Mononuclear cell (primary cell): ENCODE data around the gene GPC3. TPM values are rescaled to one million over a fixed set of nuclear protein-coding genes. Genes with fewer than 3 reads are reported as not detected.
"Not testable (repeated sequence)": the region's sequence is repeated elsewhere in the genome, so short reads cannot be mapped to it uniquely, and the experiment has no call there.

ENCODE experiments used
- H3K27me3 ChIP-seq: 2 replicates; pipeline ENCODE4 v1.6.0; 2011; ENCODE audit warnings: low read length, control low read depth; ENCODE audit not compliant: insufficient read depth
- H3K4me1 ChIP-seq: 2 replicates; pipeline ENCODE4 v1.5.1; 2011; ENCODE audit warnings: mild to moderate bottlenecking, low read length, control low read depth; ENCODE audit not compliant: insufficient read depth
- H3K4me3 ChIP-seq: 2 replicates; pipeline ENCODE4 v1.5.1; 2011; ENCODE audit warnings: mild to moderate bottlenecking, low read length, moderate library complexity
- H3K9me3 ChIP-seq: 2 replicates; pipeline ENCODE4 v1.5.1; 2011; ENCODE audit warnings: low read depth, mild to moderate bottlenecking, control low read depth, low read length
- total RNA-seq: library from RNA; depleted of rRNA; stranded (reverse); fragments of >200 nt; gene quantifications from one replicate; pipeline ENCODE4 v1.2.3, GENCODE V29; 2012

Gene GPC3
- total RNA-seq, 1 donor: 0.31 TPM

DNA sequence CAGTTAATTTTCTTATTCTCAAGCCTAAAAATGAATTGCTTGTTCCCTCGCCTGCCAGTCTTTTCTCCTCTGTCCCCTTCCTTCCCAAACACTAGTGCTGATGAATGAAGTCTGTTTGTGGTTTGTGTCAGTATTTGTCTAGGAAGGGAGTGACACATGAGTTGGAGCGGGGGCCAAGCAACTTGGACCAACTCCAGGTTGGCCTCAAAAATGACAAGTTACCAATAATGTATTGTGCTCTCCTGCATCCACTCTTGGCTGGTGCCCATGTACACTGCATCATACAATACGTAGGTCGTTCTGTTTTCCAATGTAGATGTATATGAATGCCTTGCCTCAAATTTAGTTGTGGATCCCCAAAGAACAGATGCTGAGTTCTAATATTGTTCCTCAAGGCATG is 347.1 kb downstream of the GPC3 start:
- Histone ChIP-seq H3K27me3 (no peaks in the 10 kb centered on the region), H3K4me1 (no peaks in the 10 kb centered on the region), H3K9me3 (no peaks in the 10 kb centered on the region), H3K4me3 (no peak overlapping the region)

DNA sequence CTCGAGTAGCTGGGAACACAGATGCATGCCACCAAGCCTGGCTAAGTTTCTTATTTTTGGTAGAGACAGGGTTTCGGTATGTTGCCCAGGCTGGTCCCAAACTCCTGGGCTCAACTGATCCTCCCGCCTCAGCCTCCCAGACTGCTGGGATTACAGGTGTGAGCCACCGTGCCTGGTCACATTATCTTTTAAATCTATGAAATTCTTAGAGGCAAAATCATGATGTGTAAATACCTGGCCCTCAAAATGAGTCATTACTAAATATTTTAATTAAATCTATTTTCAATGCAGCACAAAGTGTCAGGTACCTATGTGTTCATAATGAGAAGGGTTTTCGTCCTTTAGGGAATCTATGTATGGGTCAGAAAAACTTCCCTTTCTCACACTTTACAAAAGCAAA is 347.6 kb downstream of the GPC3 start:
- H3K27me3 ChIP-seq: no peaks in the 10 kb centered on the region
- no peak overlapping the region for H3K4me3 ChIP-seq
- H3K9me3 ChIP-seq: no peaks in the 10 kb centered on the region
- no peaks in the 10 kb centered on the region for H3K4me1 ChIP-seq

DNA sequence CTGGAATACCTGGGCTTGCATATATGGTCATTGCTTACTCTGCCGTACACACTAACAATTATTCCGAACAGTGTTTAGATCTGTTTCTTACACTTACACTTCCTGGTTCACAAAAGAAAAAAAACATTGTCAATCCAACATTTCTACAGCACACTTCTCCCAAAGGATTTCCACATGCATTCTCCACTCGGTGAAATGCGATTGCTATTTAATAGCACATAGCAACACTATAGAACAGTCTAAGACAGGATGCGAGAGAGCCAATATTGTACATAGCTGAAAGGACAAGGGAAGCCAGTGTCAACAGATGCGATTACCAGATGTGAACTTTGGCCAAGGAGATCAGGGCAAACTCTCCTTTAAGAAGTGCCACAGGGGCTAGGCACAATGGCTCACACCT is 349.4 kb downstream of the GPC3 start:
- H3K4me3 ChIP-seq: no peak overlapping the region
- H3K4me1 ChIP-seq: no peaks in the 10 kb centered on the region
- no peaks in the 10 kb centered on the region for H3K27me3 ChIP-seq
- H3K9me3 ChIP-seq: no peaks in the 10 kb centered on the region

DNA sequence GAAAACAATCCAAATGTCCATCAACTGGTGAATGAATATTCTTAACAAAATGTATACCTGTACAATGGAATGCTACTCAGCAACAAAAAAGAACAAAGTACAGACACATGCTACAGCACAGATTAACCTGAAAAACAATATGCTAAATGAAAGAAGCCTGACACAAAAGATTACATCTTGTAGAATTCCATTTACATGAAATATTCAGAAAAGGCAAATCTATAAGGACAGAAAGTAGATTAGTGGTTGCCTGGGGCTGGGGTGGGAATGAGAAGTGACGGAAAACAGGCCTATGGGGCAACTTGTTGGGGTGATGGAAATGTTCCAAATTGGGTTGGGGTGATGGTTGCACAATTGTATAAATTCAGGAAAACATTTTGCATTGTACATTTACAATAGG is 351.0 kb downstream of the GPC3 start:
- no peaks in the 10 kb centered on the region for H3K9me3 ChIP-seq
- H3K4me1 ChIP-seq: no peaks in the 10 kb centered on the region
- no peak overlapping the region for H3K4me3 ChIP-seq
- H3K27me3 ChIP-seq: no peaks in the 10 kb centered on the region

DNA sequence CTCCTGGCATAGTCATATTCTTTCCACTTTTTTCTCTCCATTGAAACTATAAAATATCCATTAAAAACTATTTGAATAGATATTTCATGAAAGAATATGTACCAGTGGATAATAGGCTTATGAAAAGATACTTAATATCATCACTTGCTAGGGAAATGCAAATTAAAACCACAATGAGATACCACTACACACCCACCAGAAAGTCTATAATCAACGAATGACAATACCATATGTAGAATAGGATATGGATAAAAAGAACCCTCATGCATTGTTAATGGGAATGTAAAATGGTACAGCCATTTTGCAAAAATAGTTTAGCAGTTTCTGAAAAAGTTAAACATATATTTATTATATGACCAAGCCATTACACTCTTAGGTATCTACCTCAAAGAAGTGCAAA is 351.4 kb downstream of the GPC3 start:
- H3K4me3 ChIP-seq: no peak overlapping the region
- no peaks in the 10 kb centered on the region for H3K9me3 ChIP-seq
- no peaks in the 10 kb centered on the region for H3K4me1 ChIP-seq
- no peaks in the 10 kb centered on the region for H3K27me3 ChIP-seq

DNA sequence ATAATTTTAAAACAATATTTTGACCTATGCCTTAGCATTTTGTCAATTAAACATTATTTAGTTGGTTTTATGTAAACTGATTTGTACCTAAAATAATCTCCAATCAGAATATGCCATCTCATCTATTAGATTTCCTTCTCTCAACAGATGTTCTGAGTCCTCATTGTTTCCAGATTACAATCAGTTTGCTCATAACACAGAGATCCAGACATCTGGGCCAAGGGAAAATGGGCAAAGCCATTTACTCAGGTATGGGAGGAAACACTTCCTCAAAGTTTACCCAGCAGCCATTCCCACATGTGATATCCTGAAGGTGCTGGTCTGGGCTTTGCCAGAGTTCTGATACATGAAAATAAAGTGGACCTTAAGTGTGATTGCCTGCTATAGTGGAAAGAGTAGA is 352.2 kb downstream of the GPC3 start:
- Histone ChIP-seq H3K27me3 (no peaks in the 10 kb centered on the region), H3K9me3 (no peaks in the 10 kb centered on the region), H3K4me1 (no peaks in the 10 kb centered on the region), H3K4me3 (no peak overlapping the region)

DNA sequence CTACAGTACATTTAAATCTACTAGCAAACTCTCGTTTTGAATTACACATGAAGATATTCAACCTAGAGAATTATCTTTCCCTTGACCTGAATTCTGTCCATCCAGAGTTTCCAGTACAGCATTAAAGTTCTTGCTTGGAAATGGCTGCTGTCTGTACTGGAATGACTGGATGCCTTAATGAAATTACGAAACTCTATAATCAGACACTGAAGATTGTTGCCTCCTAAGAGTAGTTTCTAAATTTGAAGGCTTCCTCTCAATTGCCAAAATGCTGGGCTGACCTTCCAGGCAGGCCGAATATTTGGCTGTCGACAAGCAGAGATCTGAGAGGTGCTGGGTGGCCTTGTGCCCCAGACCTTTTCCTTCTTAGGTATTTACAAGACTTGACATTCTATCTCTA is 355.0 kb downstream of the GPC3 start:
- Histone ChIP-seq H3K27me3 (no peaks in the 10 kb centered on the region), H3K9me3 (no peaks in the 10 kb centered on the region), H3K4me3 (no peak overlapping the region), H3K4me1 (no peaks in the 10 kb centered on the region)

DNA sequence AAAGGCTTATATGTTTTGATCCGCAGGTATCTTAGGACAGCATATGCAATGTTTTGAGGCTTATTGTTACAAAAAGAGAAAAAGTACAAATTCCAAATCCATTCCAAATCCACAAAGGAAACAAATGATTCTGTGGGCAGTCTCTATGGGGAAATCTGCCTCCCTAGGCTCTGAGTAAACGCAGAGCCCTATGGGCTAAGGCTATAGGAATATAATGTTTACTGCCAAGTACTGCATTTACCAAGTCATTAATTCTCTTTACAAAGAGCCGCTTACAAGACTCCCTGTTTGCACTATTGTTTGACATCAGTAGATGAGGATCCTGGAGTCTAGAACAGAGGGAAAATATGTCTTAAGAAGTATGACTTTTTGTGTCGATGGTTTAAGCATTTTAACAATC is 357.7 kb downstream of the GPC3 start:
- no peaks in the 10 kb centered on the region for H3K9me3 ChIP-seq
- H3K27me3 ChIP-seq: no peaks in the 10 kb centered on the region
- H3K4me1 ChIP-seq: no peaks in the 10 kb centered on the region
- no peak overlapping the region for H3K4me3 ChIP-seq

DNA sequence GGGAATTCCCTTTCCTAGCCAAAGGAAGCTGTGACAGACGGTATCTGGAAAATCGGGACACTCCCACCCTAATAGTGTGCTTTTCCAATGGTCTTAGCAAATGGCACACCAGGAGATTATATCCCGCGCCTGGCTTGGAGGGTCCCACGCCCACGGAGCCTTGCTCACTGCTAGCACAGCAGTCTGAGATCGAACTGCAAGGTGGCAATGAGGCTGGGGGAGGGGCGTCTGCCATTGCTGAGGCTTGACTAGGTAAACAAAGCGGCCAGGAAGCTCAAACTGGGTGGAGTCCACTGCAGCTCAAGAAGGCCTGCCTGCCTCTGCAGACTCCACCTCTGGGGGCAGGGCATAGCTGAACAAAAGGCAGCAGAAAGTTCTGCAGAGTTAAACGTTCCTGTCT is 364.0 kb downstream of the GPC3 start:
- H3K4me1 ChIP-seq, H3K4me3 ChIP-seq, H3K9me3 ChIP-seq, H3K27me3 ChIP-seq: not testable (repeated sequence)

DNA sequence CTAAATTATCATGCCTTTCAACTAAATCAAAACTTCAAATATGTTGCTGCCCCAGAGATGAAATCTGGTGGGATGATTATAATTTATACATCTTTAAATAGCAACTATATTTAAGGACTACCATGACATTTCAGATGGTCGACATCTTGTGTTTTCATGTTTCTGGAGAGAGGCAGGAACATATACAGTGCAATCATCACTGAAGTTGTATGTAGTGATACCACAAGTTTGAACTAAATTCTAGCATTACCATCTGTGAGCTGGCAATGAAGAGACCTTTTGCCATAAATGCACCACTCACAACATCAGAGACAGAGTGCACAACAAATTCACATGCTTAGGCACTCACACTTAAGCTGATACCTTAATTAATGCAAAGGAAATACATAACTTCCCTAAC is 373.7 kb downstream of the GPC3 start:
- H3K27me3 ChIP-seq: no peaks in the 10 kb centered on the region
- H3K4me1 ChIP-seq: peaks cover 20% of the 10 kb centered on the region
- H3K9me3 ChIP-seq: no peaks in the 10 kb centered on the region
- H3K4me3 ChIP-seq: no peak overlapping the region

DNA sequence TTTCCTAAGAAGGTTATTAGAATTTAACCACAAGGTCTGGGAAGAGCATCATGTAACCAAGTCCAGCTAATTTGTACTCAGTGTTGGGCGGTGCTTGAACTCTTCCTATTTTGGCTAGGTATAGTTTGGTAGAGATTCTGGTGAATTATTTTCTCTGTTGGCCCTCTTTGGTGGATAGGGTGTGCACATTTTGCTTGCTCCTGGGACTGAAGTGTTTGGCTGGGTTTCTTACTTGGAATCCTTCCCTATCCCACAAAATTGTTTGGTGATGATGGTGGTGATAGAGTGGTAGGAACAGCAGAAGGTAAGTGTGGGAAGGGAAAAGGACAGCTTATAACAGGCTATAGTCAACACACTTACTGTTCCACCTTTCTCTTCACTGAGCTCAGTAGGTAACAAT is 375.3 kb downstream of the GPC3 start:
- Histone ChIP-seq H3K4me3 (no peak overlapping the region), H3K9me3 (no peaks in the 10 kb centered on the region), H3K4me1 (peaks cover 20% of the 10 kb centered on the region), H3K27me3 (no peaks in the 10 kb centered on the region)

DNA sequence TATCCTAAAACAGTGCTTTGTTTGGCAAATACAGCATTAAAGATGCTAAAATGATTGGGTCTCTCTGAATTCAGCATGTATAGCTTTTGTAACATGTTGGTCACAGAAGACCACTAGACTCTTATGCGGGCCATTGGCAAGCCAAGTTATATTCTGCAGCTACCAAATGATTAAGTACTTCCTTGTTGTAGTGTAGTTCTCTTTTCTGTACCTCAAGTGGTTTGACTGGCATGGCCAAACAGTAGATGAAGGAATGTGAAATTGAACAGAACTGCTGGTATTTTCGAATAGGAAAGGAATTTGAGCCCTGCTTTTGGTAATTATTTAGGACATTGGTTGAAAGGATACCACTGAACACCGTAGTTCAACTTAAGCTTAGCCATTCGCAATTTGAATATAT is 376.2 kb downstream of the GPC3 start:
- Histone ChIP-seq H3K27me3 (no peaks in the 10 kb centered on the region), H3K9me3 (no peaks in the 10 kb centered on the region), H3K4me1 (peaks cover 20% of the 10 kb centered on the region), H3K4me3 (no peak overlapping the region)

DNA sequence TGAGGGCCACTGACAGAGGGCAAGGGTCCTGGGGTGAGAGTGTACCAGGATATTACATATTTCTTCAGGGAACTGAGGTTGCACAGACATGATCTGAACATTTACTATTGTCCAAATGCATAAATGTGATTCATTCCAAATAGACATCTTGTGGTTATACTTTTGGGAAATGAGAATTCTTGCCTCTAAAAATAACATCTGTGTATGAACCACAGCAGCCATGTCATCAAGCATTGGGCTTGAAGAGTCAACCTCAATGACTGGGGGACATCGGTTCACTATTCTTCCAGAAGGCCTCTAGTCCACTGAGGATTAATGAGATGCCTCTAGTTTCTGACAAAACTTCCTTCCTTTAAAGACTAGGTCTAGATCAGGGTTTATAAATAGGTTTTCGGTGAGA is 377.0 kb downstream of the GPC3 start:
- Histone ChIP-seq H3K27me3 (no peaks in the 10 kb centered on the region), H3K4me3 (no peak overlapping the region), H3K9me3 (no peaks in the 10 kb centered on the region), H3K4me1 (peaks cover 20% of the 10 kb centered on the region)

DNA sequence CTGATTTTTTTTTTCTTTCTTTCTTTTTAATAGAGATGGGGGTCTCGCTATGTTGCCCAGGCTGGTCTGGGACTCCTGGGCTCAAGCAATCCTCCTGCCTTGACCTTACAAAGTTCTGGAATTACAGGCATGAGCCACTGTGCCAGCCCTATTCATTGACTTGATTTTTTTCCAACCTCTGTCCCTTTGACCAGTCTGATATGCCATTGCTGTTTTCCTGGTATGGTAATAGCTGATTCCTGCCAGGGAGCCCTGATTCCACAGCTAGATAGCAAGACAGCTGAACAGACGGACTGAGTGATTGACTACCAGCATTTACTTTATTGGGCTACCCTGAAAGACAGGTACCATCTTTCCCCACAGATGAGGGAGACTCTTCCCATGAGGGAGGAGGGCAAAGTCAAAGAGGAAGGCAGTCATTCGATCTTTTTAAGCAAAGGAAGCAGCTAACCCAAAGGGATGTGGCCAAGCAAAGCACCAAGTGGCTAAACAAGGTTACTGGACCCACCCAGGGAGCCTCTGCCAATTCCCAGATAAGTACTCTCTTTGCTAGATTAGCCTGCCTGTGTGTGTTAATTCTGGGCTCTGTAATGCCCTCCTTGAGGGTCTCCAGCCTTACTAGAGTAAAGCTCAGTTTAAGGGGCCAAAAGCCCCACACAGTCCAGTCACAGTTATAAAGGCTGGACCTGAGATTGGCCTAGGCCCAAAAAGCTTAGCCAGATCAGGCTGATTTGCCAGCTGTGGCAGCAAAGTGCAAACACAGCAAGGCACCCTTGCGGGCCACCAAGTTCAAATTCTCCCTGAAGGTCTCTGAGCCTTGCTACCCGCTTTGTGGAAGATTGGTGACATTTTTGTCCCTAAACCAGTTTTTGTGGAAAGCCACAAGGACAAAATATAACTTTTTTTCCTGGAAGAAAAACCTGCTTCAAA is 377.7 kb downstream of the GPC3 start:
- Histone ChIP-seq H3K9me3 (no peaks in the 10 kb centered on the region), H3K27me3 (no peaks in the 10 kb centered on the region), H3K4me1 (peaks cover 20% of the 10 kb centered on the region), H3K4me3 (no peak overlapping the region)

DNA sequence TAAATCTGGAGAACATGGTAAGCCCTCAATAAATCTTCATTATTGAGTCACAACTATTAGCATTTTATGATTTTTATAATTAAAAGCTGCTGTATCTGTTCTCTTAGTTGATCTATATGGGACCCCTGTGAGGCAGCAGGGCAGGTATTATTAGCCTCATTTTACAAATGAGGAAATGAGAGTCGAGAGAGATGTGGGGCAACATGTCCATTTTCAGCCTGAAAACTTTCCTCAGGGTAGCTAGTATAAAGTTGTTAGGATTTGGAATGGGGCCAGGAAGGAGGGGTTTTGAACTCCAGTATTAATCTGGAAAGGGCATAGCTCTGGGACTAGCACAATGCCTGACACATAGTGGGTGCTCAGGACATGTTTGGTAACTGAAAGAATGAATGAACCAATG is 378.4 kb downstream of the GPC3 start:
- H3K27me3 ChIP-seq: no peaks in the 10 kb centered on the region
- no peaks in the 10 kb centered on the region for H3K9me3 ChIP-seq
- H3K4me3 ChIP-seq: no peak overlapping the region
- peaks cover 20% of the 10 kb centered on the region for H3K4me1 ChIP-seq

DNA sequence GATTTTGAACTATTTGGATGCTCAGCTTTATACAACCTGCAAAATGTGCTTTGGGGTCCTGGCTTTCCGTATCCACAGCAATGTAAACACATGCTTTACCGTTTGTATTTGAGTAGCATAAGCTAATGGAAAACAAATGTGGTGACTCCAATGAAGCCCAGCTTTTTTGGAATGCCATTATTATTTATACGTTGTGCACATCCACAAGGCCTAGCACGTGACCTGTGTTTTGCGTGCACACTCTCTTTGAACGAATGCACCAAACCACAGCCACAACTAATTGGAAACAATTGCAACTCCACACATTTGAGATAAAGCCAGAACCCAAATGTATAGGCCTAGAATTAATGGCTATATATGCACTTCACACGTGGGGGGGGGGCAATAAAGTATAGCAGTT is 380.6 kb downstream of the GPC3 start:
- Histone ChIP-seq H3K4me3 (no peak overlapping the region), H3K4me1 (peaks cover 20% of the 10 kb centered on the region), H3K9me3 (no peaks in the 10 kb centered on the region), H3K27me3 (no peaks in the 10 kb centered on the region)
